KG1 (cell line): Measurements from ENCODE around the gene SLC38A1.
"Not testable (repeated sequence)": the region's sequence is repeated elsewhere in the genome, so short reads cannot be mapped to it uniquely, and the experiment has no call there.

ENCODE experiments used
- DNase-seq: peaks from one replicate; lab custom pipeline; 2025; lab: John Stamatoyannopoulos, UW

Gene SLC38A1

GRCh38 chr12:46207644-46208043, 61.2 kb downstream of the SLC38A1 start:
- no peak for DNase-seq

- DNase-seq, result no peak
Observed at GRCh38 chr12:46206471-46206870, 62.4 kb downstream of the SLC38A1 start.

- no peak for DNase-seq
Observed at GRCh38 chr12:46205294-46205693, 63.5 kb downstream of the SLC38A1 start.

- no peak for DNase-seq
Observed at GRCh38 chr12:46201284-46201789, 67.5 kb downstream of the SLC38A1 start.

- DNase-seq, result no peak
Observed at GRCh38 chr12:46200551-46200950, 68.3 kb downstream of the SLC38A1 start.

- DNase-seq, result no peak
Observed at GRCh38 chr12:46198913-46199312, 69.9 kb downstream of the SLC38A1 start.

GRCh38 chr12:46197883-46198282, 71.0 kb downstream of the SLC38A1 start:
- DNase-seq, result no peak

- DNase-seq, result not testable (repeated sequence)
Observed at GRCh38 chr12:46190533-46190932, 78.3 kb downstream of the SLC38A1 start.

- DNase-seq, result no peak
Observed at GRCh38 chr12:46188170-46188569, 80.7 kb downstream of the SLC38A1 start.

GRCh38 chr12:46187023-46187422, 81.8 kb downstream of the SLC38A1 start:
- no peak for DNase-seq

- DNase-seq, result no peak
Observed at GRCh38 chr12:46186088-46186487, 82.8 kb downstream of the SLC38A1 start.

GRCh38 chr12:46185686-46186085, 83.2 kb downstream of the SLC38A1 start:
- DNase-seq, result no peak

- DNase-seq, result no peak
Observed at GRCh38 chr12:46184798-46185595, 83.8 kb downstream of the SLC38A1 start.

- DNase-seq, result no peak
Observed at GRCh38 chr12:46183112-46183511, 85.7 kb downstream of the SLC38A1 start.

GRCh38 chr12:46181465-46181864, 87.4 kb downstream of the SLC38A1 start:
- no peak for DNase-seq

GRCh38 chr12:46179693-46180452, 89.0 kb downstream of the SLC38A1 start:
- no peak for DNase-seq

GRCh38 chr12:46177837-46178608, 90.8 kb downstream of the SLC38A1 start:
- no peak for DNase-seq

GRCh38 chr12:46177025-46177424, 91.8 kb downstream of the SLC38A1 start:
- DNase-seq, result peak; percentile 29

GRCh38 chr12:46174919-46175318, 93.9 kb downstream of the SLC38A1 start:
- DNase-seq, result no peak

GRCh38 chr12:46174061-46174662, 94.7 kb downstream of the SLC38A1 start:
- DNase-seq, result no peak

GRCh38 chr12:46168426-46168825, 100.4 kb downstream of the SLC38A1 start:
- no peak for DNase-seq

- DNase-seq, result no peak
Observed at GRCh38 chr12:46167412-46167811, 101.4 kb downstream of the SLC38A1 start.
